Left ventricle myocardium superior (tissue), 1 donor: ENCODE measurements around the gene SMG6. TPM values are rescaled to one million over a fixed set of nuclear protein-coding genes. Genes with fewer than 3 reads are reported as not detected.
"Not testable (repeated sequence)": the region's sequence is repeated elsewhere in the genome, so short reads cannot be mapped to it uniquely, and the experiment has no call there.

ENCODE experiments used
- ATAC-seq: fragments of 200-7000 bp; cut with Tn5 transposase; one replicate; pipeline ENCODE4 v1.9.1; 2020; ENCODE audit warnings: mild to moderate bottlenecking, moderate library complexity
- DNase-seq: peaks from one replicate; pipeline ENCODE4 v3.0.0-alpha.2; 2020
- intact Hi-C: fragments of 100-400 bp; cut with micrococcal nuclease; formaldehyde crosslinking; loops from one replicate; pipeline ENCODE4 v1.11.0; 2022
- long read RNA-seq: library from polyadenylated mRNA; unstranded; transcript quantifications from one replicate; pipeline ENCODE4 v2.0.0, GENCODE V29; 2021
- total RNA-seq: library from RNA; stranded (reverse); fragmentation: NEBNext Ultra II Directional; extraction: Animal tissue kit (Norgen Biotek cat#: 25700); gene quantifications from one replicate; pipeline ENCODE4 v1.2.1, GENCODE V29; 2021
- donor health status: DM: no; HTN: yes; CAD: no; lungs with severe emphysema.

The SMG6 gene
- total RNA-seq: 18.2 TPM
- long read RNA-seq, transcript SMG6-215 (1 exons, 2,419 nt): major isoform, 7 of 12 reads
- long read RNA-seq, partial matches to known transcripts: 2 of 12 reads
- long read RNA-seq, other reads (novel, unspliced or antisense): 3 of 12 reads

DNA sequence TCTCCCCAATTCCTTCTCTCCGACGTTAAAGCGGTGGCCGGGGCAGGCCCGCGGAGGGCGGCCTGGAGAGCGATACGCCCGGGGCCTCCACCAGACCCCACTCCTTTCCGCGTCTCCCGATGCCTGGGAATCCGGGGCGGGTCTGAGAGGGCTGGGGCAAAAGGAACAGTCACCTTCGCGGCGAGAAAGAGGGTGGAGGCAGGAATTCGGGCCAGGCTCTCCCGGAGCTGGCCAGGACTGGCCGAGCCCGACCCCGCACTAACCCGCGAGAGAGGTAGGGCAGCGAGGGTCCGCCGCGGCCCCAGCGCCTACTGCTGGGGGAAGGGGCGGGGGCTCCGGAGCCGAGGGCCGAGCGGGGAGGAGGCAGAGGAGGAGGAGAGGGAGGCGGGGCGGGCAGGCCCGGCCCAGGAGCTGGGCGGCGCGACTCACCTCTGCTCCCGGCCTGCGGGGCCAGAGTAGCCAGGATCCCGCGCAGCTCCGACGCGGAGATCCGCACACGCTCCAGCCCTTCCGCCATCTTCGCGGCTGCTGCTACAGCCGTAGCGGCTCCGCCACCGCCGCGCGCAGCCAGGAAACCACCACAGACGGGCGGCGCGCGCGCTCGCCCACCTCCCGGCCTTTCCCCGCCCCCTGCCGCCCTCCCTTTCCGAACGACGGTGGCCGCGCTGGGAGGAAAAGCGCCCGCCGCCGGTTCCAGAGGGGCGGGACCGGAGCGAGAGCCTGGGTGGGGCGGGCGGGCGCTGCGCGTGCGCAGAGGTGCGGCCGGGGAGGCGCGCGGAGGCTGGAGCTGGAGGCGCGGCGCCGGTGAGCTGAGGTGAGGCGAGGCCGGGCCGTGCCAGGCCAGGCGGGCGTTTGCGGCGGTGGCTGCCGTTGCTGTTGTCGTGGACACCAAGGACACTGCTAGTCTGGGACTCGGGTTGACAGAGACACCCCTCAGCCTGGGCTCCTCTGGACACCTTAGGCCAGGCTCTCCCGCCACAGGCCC, at the start of gene SMG6, which contains the start of gene SRR:
TSS of gene SMG6 (minus strand) at position 582 of the 985 bp plus-strand sequence. CDS start at position 517, 65 bp downstream.
TSS of gene SRR (plus strand) at position 747 of the 985 bp plus-strand sequence. CDS start 11,611 bp downstream, outside the sequence.
- intact Hi-C loops: no loop called here
- ATAC-seq: peak; percentile 98

DNA sequence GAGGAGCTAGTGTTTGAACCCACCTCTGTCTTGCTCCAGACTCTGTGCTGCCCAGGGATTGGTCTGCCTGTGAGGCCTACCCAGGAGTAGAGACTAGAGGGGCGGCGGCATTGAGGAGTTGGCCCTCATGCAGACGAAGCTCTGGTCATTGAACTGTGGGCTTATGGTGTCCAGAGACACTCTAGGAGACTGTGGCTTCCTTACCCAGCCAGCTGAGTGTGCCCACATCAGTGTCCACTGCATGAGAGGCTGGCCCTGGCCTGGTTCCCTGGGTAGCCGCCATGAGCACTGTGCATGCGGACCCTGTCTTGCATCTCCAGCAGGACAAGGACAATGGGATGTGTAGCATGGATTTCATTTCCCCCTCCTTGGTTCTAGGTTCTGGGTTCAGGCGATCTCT, 47.7 kb upstream of the SMG6 start:
- DNase-seq: peak; percentile 13

More for the DNA sequence above, at the start of gene SMG6, which contains the start of gene SRR:
- peak; percentile 95 for DNase-seq

DNA sequence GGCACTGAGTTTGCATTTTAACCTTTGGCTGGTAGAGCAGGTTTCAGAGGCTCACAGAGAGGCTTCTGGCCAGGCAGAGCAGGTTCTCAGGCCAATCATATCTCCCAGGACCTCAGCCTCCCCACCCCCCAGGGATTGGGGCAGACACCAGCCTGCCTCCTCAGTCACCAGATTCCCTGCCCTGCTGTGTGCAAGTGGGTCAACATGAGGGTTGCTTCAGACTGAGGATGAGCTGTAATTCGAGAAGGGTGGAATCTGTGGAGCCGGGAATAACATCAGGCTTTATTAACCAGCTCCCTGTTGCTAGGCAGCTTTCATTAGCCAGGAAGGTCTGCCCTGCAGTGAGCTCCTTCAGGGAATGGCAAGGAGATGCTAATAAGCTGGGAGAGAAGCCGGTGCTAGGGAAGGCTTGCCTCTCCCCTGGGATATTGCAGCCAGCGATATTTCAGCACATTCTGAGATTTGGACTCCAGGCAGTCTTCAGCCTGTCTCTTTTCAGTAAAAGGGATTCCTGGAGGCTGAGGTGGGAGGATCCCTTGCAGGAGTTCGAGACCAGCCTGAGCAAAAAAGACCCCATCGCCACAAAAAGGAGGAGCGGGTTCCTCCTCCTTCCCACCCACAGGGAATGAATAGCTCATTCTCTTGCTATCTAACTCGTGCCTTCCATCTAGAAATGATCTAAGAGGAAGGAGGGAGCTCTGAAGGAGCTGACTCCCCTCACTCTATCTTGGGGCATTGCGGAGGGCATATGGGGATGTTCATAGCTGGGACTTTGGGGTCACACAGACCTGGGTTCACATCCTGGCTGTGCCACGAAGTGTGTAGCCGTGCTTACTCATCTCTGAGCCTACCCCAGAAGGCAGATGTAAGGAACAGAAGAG, 44.5 kb upstream of the SMG6 start:
- intact Hi-C loops: no loop called here
- DNase-seq (peak; percentile 3), ATAC-seq (peak; percentile 78)

More for the DNA sequence above, 47.7 kb upstream of the SMG6 start:
- intact Hi-C loops: no loop called here
- no peak for ATAC-seq

DNA sequence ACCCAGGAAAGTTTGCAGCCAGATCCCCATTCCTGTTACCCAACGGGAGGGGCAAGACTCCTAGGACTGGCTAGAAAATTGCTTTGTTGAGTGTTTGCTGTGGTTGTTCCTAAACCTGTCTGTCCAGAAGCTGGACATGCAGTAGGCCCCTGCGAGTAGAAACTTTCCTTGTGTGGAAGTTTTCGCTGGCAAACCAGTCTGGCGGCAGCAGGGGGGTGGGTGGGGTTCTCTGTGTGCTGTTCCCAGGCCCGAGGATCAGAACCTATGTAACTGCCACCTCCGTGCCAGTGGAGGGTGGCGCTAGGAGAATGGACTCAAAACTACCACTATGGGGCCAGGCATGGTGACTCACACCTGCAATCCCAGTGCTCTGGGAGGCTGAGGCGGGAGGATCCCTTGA, 42.9 kb upstream of the SMG6 start:
- ATAC-seq (no peak), DNase-seq (no peak)
- intact Hi-C loops: no loop called here

DNA sequence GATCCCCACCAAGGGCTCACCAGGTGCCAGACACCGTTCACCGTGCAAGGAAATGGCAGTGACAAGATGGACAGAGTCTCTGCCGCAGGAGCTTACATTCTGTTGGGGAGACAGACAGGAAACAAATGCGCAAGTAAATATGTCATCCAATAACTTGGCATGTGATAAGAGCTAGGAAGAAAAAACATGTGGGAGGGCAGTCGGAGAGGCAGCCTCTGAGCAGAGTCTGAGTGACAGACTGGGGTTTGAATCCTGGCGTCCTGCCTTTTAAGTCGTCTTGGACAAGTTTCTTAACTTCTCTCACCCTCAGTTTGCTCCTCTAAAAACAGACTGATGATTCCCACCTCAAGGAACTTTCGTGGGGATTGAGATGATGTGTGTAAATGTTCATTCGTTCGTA, 40.9 kb upstream of the SMG6 start:
- no peak for ATAC-seq
- intact Hi-C loops: no loop called here
- DNase-seq: no peak

DNA sequence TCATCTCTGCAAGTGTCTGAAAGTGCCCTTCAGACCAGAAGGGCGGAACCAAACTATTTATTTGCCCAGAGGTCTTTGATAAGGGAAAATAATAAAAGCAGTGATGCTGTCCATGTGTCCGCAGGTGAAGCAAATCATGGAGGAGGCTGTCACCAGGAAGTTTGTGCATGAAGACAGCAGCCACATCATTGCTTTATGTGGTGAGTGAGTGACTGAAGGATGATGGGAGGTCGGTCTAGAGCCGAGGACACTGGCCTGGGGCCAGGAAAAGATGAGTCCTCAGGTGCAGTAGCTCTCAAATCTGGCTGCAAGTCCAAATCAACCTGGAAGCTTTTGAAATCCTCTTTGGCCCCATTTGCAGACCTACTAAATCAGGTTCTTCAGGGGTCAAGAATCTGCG, 39.8 kb upstream of the SMG6 start:
- DNase-seq (no peak), ATAC-seq (no peak)
- intact Hi-C loops: no loop called here

DNA sequence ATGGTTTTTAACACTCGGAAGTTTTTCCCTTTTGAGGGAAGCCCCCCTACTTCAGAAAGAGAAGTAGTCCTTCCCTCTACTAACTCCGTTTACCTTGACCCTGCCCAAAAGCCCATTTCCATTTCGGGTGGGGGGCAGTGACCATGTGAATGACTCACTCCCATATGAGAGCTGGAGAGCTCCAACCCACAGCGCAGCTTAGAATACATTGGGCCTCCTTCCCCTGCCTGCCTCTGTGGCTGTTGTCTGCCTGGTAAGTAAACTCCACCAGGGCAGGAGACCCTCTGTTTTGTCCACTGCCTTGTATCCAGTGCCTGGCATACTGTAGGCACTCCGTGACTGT, 34.7 kb upstream of the SMG6 start:
- ATAC-seq (no peak), DNase-seq (no peak)
- intact Hi-C loops: no loop called here

DNA sequence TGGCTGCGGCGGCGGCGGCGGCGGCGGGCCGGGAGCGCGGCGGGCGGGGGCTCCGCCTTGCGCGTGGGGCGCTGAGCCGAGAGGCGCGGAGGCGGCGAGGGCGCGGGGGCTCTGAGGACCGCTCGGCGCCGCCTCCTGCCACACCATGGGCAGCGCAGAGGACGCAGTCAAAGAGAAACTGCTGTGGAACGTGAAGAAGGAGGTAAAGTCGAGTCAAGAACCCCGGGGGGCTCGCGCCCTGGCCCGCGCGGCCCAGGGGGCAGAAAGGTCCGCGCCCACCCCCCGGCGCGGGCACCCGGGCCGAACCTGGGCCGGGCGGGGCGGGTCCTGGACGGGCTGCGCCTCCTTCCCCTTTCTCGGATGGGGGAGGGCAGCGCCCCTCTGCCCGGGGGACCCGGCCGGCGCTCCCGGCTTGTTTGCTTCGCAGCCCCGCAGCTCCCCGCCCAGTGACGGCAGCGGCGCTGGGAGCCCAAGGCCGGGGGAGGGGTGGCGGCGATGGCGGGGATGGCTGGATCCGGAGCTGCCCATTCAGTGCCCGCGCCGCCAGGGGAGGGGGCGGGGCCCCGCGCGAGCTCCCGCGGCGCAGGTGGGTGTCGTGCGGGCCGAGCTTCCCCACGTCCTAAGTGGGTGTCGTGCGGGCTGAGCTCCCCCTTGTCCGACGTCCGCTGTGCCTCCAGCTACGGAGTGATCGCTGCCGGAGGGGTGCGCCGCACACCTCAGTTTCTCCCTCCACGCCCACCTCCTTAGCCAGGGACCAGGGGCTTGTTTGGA, 34.1 kb upstream of the SMG6 start:
- ATAC-seq (peak; percentile 50), DNase-seq (peak; percentile 80)
- intact Hi-C loops: no loop called here

DNA sequence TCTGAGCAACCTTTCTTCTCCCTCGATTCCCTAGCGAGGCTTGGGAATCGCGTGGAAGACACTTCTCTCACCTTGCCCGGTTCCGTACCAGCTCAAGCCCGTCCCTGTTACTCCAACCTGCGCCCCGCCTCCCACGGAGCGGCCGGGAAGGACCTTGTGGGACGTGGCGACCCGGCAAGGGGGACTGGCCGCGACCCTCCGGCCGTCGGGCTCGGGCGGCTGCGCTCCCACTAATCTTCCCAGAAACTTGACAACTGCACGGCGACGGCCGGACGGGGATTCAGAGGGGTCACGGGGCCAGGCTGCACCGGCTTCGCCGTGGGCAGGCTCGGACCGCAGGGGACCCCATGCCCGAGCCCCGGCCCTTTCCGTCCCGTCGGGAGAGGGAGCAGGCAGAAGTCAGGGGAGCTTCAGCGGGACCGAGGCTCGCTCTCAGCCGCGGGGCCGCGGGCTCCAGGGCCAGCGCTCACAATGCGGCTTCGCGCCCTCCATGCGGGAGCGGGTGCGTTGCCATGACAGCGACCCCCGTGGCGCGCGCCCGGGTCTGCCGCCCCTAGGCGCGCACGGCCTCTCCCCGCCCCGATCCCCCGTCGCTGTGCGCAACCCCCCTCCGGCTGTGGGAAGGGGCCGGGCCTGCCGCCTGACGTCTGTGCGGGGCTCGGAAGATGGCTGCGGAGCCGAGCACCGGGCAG, 33.4 kb upstream of the SMG6 start, which contains the start of gene SGSM2:
TSS of gene SGSM2 (plus strand) at position 650 of the 692 bp plus-strand sequence. CDS start 188 bp downstream, outside the sequence.
- intact Hi-C loops: no loop called here
- DNase-seq (peak; percentile 83), ATAC-seq (peak; percentile 83)

DNA sequence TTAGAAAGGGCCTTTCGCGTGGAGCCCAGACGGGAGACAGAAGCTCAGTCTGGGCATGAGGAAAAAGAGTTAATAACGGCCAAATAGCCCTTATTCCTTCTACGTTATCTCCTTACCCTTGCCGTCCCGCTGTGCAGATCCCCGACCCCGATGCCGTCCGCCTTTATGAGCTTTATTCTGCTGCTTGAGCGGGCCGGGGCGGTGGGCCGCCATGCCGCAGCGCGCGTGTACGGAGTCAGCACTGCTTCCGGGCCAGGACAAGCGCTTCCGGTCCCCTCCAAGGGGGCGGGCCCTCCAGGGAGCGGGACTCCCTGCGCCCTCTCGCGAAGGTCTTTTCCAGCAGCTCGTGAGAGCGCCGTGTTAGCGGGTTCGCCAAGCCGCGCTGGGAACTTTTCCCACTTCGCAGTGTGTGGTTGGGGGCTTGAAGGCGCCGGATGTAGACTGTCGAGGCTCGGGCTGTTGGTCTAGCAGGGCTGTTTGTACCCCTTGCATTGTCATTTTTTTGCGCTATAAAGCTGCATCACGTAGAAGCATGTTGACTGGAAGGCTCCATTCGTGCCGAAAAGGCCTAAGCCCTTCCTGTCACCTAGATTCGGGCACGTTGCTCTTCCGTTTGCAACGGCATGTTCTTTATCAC, 32.7 kb upstream of the SMG6 start, which contains the start of gene TSR1:
TSS of gene TSR1 (minus strand) at position 243 of the 637 bp plus-strand sequence. CDS start at position 213, 30 bp downstream.
- DNase-seq (peak; percentile 95), ATAC-seq (peak; percentile 96)
- intact Hi-C loops: no loop called here

DNA sequence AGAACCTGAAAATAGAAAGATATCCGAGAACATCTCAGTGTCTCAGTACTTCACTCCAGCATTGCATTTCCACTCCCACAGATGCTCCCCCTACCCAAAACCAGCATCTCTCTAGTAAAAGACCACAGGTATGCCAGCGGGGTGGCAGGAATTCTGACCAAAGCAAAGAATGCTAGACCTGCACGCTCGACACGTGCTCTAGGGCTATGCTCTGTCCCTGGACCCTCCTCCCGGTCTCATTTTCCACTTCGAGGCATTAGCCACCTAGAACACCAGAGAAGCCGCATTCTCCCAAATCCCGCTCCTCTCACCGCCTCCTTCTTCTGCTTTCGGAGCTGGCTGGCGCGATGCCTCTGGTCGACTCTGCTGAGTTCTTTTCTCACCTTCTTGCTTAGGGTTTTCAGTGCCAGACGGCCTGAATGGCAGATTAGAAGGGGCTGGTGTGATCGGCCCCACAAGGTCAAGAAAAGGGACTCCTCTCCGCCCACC, 32.2 kb upstream of the SMG6 start:
- intact Hi-C loops: no loop called here

DNA sequence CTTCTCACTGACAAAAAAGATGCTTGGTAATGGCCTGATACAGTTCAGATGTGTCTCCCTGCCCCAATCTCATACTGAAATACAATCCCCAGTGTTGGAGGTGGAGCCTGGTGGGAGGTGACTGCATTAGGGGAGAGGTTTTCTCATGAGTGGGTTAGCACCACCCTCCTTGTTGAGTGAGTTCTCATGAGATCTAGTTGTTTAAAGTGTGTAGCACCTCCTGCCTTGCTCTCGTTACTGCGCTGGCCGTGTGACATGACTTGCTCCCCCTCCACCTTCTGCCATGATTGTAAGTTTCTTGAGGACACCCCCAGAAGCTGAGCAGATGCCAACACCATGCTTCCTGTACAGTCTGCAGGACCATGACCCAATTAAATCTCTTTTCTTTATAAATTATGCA, 27.7 kb upstream of the SMG6 start:
- ATAC-seq (no peak), DNase-seq (no peak)
- intact Hi-C loops: no loop called here

More for the DNA sequence above, 32.2 kb upstream of the SMG6 start:
- ATAC-seq (no peak), DNase-seq (peak; percentile 35)

DNA sequence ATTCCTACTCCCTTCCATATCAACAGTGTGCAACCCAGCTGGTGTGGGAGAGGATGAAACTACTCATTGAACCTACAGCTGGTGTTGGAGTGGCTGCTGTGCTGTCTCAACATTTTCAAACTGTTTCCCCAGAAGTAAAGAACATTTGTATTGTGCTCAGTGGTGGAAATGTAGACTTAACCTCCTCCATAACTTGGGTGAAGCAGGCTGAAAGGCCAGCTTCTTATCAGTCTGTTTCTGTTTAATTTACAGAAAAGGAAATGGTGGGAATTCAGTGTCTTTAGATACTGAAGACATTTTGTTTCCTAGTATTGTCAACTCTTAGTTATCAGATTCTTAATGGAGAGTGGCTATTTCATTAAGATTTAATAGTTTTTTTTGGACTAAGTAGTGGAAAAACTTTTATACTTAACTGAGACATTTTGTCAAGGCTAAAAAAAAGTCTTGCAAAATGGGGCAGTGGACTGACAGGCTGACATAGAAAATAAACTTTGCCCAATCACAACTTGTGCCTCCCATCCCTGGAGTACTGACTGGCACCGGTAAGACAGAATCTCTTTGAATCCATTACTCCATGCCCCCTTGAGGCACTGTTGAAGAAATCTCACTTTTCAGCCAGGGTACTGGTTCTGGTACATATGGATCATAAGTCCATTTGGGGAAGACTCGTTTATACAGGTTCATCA, 20.2 kb upstream of the SMG6 start:
- DNase-seq (no peak), ATAC-seq (no peak)
- intact Hi-C loops: no loop called here

DNA sequence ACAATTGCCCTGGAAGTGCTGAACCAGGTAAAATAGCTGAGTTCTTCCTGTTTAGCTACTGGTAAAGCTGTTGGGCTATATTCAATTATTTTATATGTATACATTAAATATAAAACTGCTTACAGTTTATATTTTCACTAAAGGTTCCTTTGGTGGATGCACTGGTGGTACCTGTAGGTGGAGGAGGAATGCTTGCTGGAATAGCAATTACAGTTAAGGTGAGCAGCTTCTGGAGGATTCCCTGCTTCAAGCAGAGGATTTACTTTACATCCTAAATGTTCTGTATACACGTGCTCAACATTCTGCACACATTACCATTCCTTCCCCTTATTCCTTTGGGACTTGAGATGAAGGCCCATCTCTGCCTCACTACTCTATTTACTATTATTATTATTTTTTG, 17.8 kb upstream of the SMG6 start:
- ATAC-seq (no peak), DNase-seq (no peak)
- intact Hi-C loops: no loop called here

DNA sequence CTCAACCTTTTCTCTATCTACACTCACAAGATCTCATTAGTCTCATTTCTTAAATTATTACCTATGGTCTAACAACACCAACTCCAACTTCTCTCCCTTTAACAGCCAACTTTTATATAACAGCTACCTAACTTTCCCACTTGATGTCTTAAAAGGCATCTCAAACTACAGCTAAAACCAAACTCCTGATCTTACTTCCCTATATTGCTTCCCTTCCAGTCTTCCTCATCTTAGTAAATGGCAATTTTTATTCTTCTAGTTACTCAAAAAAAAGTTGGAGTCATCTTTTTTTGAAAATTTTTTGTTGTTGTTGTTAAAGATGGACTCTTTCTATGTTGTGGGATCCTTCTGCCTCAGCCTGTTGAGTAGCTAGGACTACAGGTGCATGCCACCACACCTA, 15.5 kb upstream of the SMG6 start:
- no peak for DNase-seq
- intact Hi-C loops: no loop called here
- ATAC-seq: no peak

DNA sequence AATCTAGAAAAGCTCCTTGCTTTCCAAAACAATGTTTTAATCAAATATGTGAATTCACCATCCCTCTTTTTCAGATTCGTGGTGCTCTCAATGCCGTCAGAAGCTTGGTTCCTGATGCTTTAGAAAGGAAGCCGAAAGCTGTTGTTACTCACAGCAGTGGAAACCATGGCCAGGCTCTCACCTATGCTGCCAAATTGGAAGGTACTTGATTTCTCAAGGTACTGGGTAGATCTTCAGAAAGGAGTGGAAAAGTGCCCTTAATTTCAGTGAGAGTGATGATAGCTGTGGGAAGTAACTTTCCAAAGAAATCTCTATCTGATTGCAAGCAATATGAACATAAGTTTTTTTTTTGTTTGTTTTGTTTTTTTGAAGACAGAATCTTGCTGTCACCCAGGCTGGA, 14.2 kb upstream of the SMG6 start:
- intact Hi-C loops: no loop called here
- DNase-seq: no peak
- ATAC-seq: no peak

DNA sequence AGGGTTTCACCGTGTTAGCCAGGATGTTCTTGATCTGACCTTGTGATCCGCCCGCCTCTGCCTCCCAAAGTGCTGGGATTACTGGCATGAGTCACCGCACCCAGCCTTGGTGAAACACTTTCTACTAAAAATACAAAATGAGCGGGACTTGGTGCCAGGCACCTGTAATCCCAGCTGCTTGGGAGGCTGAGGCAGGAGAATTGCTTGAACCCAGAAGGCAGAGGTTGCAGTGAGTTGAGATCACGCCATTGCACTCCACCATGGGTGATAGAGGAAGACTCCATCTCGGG, 13.3 kb upstream of the SMG6 start:
- intact Hi-C loops, ATAC-seq: not testable (repeated sequence)

More for the DNA sequence above, 13.3 kb upstream of the SMG6 start:
- not testable (repeated sequence) for DNase-seq
